HL-60 (cell line): ENCODE measurements around the gene SLC34A1.

Experiments
- DNase-seq, 2 experiments: peaks; one replicate each; pipeline ENCODE4 v3.0.0-alpha.2; 2010 to 2020; ENCODE audit warnings: low read depth in 1 of 2, low spot score in 1 of 2
- H3K27ac ChIP-seq: fragments of 250-450 bp; sonication (Bioruptor Pico); replicated peaks from 2 replicates; pipeline ENCODE4 v1.5.1; 2020; ENCODE audit warnings: mild to moderate bottlenecking, moderate library complexity
- H3K27me3 ChIP-seq: fragments of 250-450 bp; sonication (Bioruptor Pico); 2 replicates; pipeline ENCODE4 v1.5.1; 2021; ENCODE audit warnings: mild to moderate bottlenecking, moderate library complexity; ENCODE audit not compliant: insufficient read depth, poor library complexity, severe bottlenecking
- H3K4me3 ChIP-seq: replicated peaks from 2 replicates; pipeline ENCODE4 v1.5.1; 2011; ENCODE audit warnings: mild to moderate bottlenecking, control low read depth, low read length; ENCODE audit not compliant: insufficient read depth
- CTCF ChIP-seq: IDR thresholded peaks from one replicate; pipeline ENCODE4 v1.5.1; 2011; ENCODE audit warnings: low read length, control low read depth, inconsistent platforms; ENCODE audit not compliant: insufficient read depth
- GABPA ChIP-seq: IDR thresholded peaks from 2 replicates; pipeline ENCODE4 v1.6.1; 2012; ENCODE audit warnings: low read depth
- POLR2AphosphoS5 ChIP-seq: IDR thresholded peaks from 2 replicates; pipeline ENCODE4 v1.6.1; 2012; ENCODE audit warnings: low read depth
- REST ChIP-seq: IDR thresholded peaks from 2 replicates; pipeline ENCODE4 v1.6.1; 2012; ENCODE audit warnings: low read depth; ENCODE audit not compliant: insufficient replicate concordance
- SPI1 ChIP-seq: IDR thresholded peaks from 2 replicates; pipeline ENCODE4 v1.6.1; 2012; ENCODE audit warnings: low read depth, mild to moderate bottlenecking, borderline replicate concordance

SLC34A1 gene

GRCh38 chr5:177364159-177364962 lies 19.9 kb upstream of the SLC34A1 start:
- no peak for TF ChIP-seq SPI1
- TF ChIP-seq CTCF = no peak
- TF ChIP-seq POLR2AphosphoS5 = no peak
- no peak for TF ChIP-seq REST
- TF ChIP-seq GABPA = no peak
- Histone ChIP-seq H3K27me3 (no peaks in the 10 kb centered on the region), H3K27ac (no peak overlapping the region), H3K4me3 (no peak overlapping the region)
- no peak for DNase-seq

GRCh38 chr5:177365845-177366527 lies 18.2 kb upstream of the SLC34A1 start:
- TF ChIP-seq REST = no peak
- no peak for TF ChIP-seq SPI1
- no peak for TF ChIP-seq CTCF
- no peak for TF ChIP-seq GABPA
- no peak for TF ChIP-seq POLR2AphosphoS5
- DNase-seq = no peak
- no peak overlapping the region for H3K4me3 ChIP-seq
- H3K27ac ChIP-seq = no peak overlapping the region
- no peaks in the 10 kb centered on the region for H3K27me3 ChIP-seq

- TF ChIP-seq SPI1 (no peak), CTCF (no peak), REST (no peak), POLR2AphosphoS5 (no peak), GABPA (no peak)
- DNase-seq = no peak
- no peaks in the 10 kb centered on the region for H3K27me3 ChIP-seq
- H3K4me3 ChIP-seq = no peak overlapping the region
- no peak overlapping the region for H3K27ac ChIP-seq
These were observed 17.5 kb upstream of the SLC34A1 start for GRCh38 chr5:177366528-177367322.
